HepG2 (cell line): ENCODE data around the gene SSMEM1. TPM values are rescaled to one million over a fixed set of nuclear protein-coding genes. Genes with fewer than 3 reads are reported as not detected.

Experiments
- ATAC-seq: fragments of 200-7000 bp; cut with Tn5 transposase; 3 replicates; pipeline ENCODE4 v1.9.1; 2020; ENCODE audit warnings: mild to moderate bottlenecking, moderate library complexity
- BruUV-seq: library from RNA; stranded (reverse); fragments of 400-500 nt; replicated peaks from 2 replicates; lab custom pipeline; 2021; lab: Mats Ljungman, UMichigan
- CTCF ChIA-PET: fragments of 300-600 bp; formaldehyde crosslinking; extraction: SDS; loops from one replicate; lab custom pipeline; 2021; ENCODE audit warnings: low total read pairs, inconsistent platforms, low intra/inter-chr PET ratio; lab: Yijun Ruan, JAX
- POLR2A ChIA-PET: fragments of 350-600 bp; sonication (Branson Sonifier 250); formaldehyde crosslinking; loops from one replicate; lab custom pipeline; 2020; ENCODE audit warnings: antibody characterized with exemption, inconsistent platforms; lab: Yijun Ruan, JAX
- DNase-seq: peaks from one replicate; pipeline ENCODE4 v3.0.0-alpha.2; 2015; ENCODE audit warnings: low spot score
- FAIRE-seq: peaks from 3 replicates; lab custom pipeline; 2011; peaks lifted over from hg19 to GRCh38; lab: Jason Lieb, UNC
- H2AFZ ChIP-seq: one replicate; pipeline ENCODE4 v1.6.1; 2011; ENCODE audit warnings: low read length, inconsistent platforms
- H3K27ac ChIP-seq: fragments of 300-600 bp; 3 replicates; pipeline ENCODE4 v1.8.0; 2011; ENCODE audit warnings: mixed run types, mild to moderate bottlenecking, mixed read lengths, low read length, inconsistent platforms; ENCODE audit not compliant: insufficient read depth; ENCODE audit errors: extremely low read length
- H3K27me3 ChIP-seq, 2 experiments: fragments of 200-600 bp in 1 of 2; 2 replicates in 1 of 2; 3 replicates in 1 of 2; pipeline versions ENCODE4 v1.6.0 to v1.8.0; 2011; ENCODE audit warnings: low read length in 2 of 2, mild to moderate bottlenecking in 2 of 2, moderate library complexity in 2 of 2, inconsistent platforms in 1 of 2; ENCODE audit not compliant: insufficient read depth in 2 of 2, control insufficient read depth in 1 of 2
- H3K36me3 ChIP-seq, 2 experiments: fragments of 200-600 bp in 1 of 2; replicated peaks in 1 of 2; 2 replicates in 1 of 2; 3 replicates in 1 of 2; pipeline versions ENCODE4 v1.5.1 to v1.8.0; 2011; ENCODE audit warnings: low read length in 2 of 2, inconsistent platforms in 1 of 2; ENCODE audit not compliant: insufficient read depth in 2 of 2, control insufficient read depth in 1 of 2
- H3K4me1 ChIP-seq: 2 replicates; pipeline ENCODE4 v1.5.1; 2012; ENCODE audit warnings: low read length, inconsistent platforms; ENCODE audit not compliant: insufficient read depth
- H3K4me2 ChIP-seq: 2 replicates; pipeline ENCODE4 v1.6.0; 2011; ENCODE audit warnings: low read depth, low read length, inconsistent platforms
- H3K4me3 ChIP-seq, 3 experiments: fragments of 200-600 bp in 1 of 3; sonication (generic), shearing (Covaris generic) in 1 of 3; replicated peaks in 1 of 3; 2 replicates each; pipeline ENCODE4 v1.5.1; 2011 to 2016; ENCODE audit warnings: low read length in 3 of 3, inconsistent platforms in 2 of 3, low read depth in 2 of 3, mild to moderate bottlenecking in 2 of 3, control low read depth in 1 of 3, mixed read lengths in 1 of 3; ENCODE audit not compliant: insufficient read depth in 1 of 3
- H3K79me2 ChIP-seq: one replicate; pipeline ENCODE4 v1.6.1; 2011; ENCODE audit warnings: low read length, inconsistent platforms; ENCODE audit not compliant: insufficient read depth
- H3K9ac ChIP-seq: 2 replicates; pipeline ENCODE4 v1.6.0; 2011; ENCODE audit warnings: mild to moderate bottlenecking, low read depth, low read length, inconsistent platforms; ENCODE audit not compliant: insufficient read depth
- H3K9me3 ChIP-seq: 2 replicates; pipeline ENCODE4 v1.5.1; 2012; ENCODE audit warnings: mild to moderate bottlenecking, low read length
- H4K20me1 ChIP-seq: 2 replicates; pipeline ENCODE4 v1.6.0; 2011; ENCODE audit warnings: inconsistent platforms, mild to moderate bottlenecking, low read length, moderate library complexity; ENCODE audit not compliant: insufficient read depth
- ARID2 ChIP-seq: sonication (generic); formaldehyde crosslinking; IDR thresholded peaks from 2 replicates; pipeline ENCODE4 v1.8.1; 2022; ENCODE audit warnings: mild to moderate bottlenecking, missing genetic modification reagents, borderline replicate concordance
- CENPBD1 ChIP-seq: sonication (generic); formaldehyde crosslinking; IDR thresholded peaks from 2 replicates; pipeline ENCODE4 v1.8.0; 2022; ENCODE audit warnings: missing genetic modification reagents, low read depth, mild to moderate bottlenecking, borderline replicate concordance
- HNF4A ChIP-seq: sonication (generic); formaldehyde crosslinking; IDR thresholded peaks from 2 replicates; pipeline ENCODE4 v1.4.0; 2020; ENCODE audit warnings: missing genetic modification reagents
- HNRNPK ChIP-seq: fragments of 200-400 bp; formaldehyde crosslinking; IDR thresholded peaks from 2 replicates; pipeline ENCODE4 v1.6.1; 2018; ENCODE audit warnings: low read length, low read depth, moderate library complexity, mild to moderate bottlenecking; ENCODE audit not compliant: poor library complexity, severe bottlenecking
- MAFK ChIP-seq, 2 experiments: IDR thresholded peaks in 1 of 2; conservative IDR thresholded peaks in 1 of 2; 2 replicates each; pipeline ENCODE4 v1.6.1; 2011; ENCODE audit warnings: improper control_type of control experiment in 2 of 2, low read length in 2 of 2
- REPIN1 ChIP-seq: sonication (generic); formaldehyde crosslinking; IDR thresholded peaks from 2 replicates; pipeline ENCODE4 v1.8.0; 2022; ENCODE audit warnings: missing genetic modification reagents, low read depth, mild to moderate bottlenecking, borderline replicate concordance
- SMARCC2 ChIP-seq: fragments of 450-650 bp; IDR thresholded peaks from 2 replicates; pipeline ENCODE4 v1.6.1; 2017; ENCODE audit warnings: antibody characterized with exemption, mild to moderate bottlenecking
- ZNF362 ChIP-seq: sonication (generic); formaldehyde crosslinking; IDR thresholded peaks from 2 replicates; pipeline ENCODE4 v1.4.0; 2020; ENCODE audit warnings: missing genetic modification reagents, mild to moderate bottlenecking, borderline replicate concordance
- ZNF709 ChIP-seq: sonication (generic); formaldehyde crosslinking; IDR thresholded peaks from 2 replicates; pipeline ENCODE4 v1.5.0; 2020; ENCODE audit warnings: mild to moderate bottlenecking, missing genetic modification reagents
- ZNF780A ChIP-seq: sonication (generic); formaldehyde crosslinking; IDR thresholded peaks from 2 replicates; pipeline ENCODE4 v1.8.0; 2022; ENCODE audit warnings: mild to moderate bottlenecking, missing genetic modification reagents, moderate library complexity
- ZNF792 ChIP-seq: IDR thresholded peaks from 2 replicates; pipeline ENCODE4 v1.6.1; 2016
- ZNF800 ChIP-seq: sonication (generic); formaldehyde crosslinking; IDR thresholded peaks from 2 replicates; pipeline ENCODE4 v1.4.0; 2020; ENCODE audit warnings: missing genetic modification reagents
- WGBS: methylation state at CpG from one replicate; pipeline ENCODE4 v1.1.6; 2017; ENCODE audit warnings: low lambda C conversion rate; 5-methylcytosine and 5-hydroxymethylcytosine counted together
- in situ Hi-C: cut with HindIII; loops from 2 replicates; pipeline ENCODE4 v1.10.0; 2017; ENCODE audit warnings: low pct_unique_long_range_greater_than_20kb; ENCODE audit not compliant: extremely low pct_ligation_motif_present
- intact Hi-C: fragments of 100-400 bp; cut with micrococcal nuclease; formaldehyde crosslinking; loops from one replicate; pipeline ENCODE4 v1.10.0; 2022; ENCODE audit not compliant: unreplicated experiment
- polyA plus RNA-seq, 8 experiments: library from polyadenylated mRNA; depleted of rRNA in 3 of 8; stranded (reverse) in 7 of 8; unstranded in 1 of 8; fragments of >200 nt; fragmentation: Illumina TruSeq in 4 of 8; extraction: Trizol in 4 of 8; gene quantifications; 2 replicates each; pipeline versions ENCODE4 v1.2.1 to v1.2.3, GENCODE V29; 2011 to 2016; ENCODE audit warnings: low read depth in 4 of 8, missing spikeins in 1 of 8, mixed read lengths in 1 of 8; ENCODE audit not compliant: insufficient read depth in 1 of 8
- total RNA-seq, 5 experiments: library from RNA; depleted of rRNA; stranded (reverse); fragments of >200 nt; fragmentation: Illumina TruSeq; extraction: Trizol; gene quantifications; 2 replicates each; pipeline ENCODE4 v1.2.3, GENCODE V29; 2016; ENCODE audit warnings: low read depth in 1 of 5

The SSMEM1 gene
- total and polyA plus RNA-seq, 2 of the 13 experiments (the other 11 are each of a cell fraction or from before 2014, with no cell fraction given), result not detected

- H3K4me3 ChIP-seq, result no peak overlapping the region
- no peaks in the 10 kb centered on the region for H4K20me1 ChIP-seq
- H3K4me2 ChIP-seq, result no peak overlapping the region
- in situ Hi-C loops (no loop called here), intact Hi-C loops (no loop called here)
- no peaks in the 10 kb centered on the region for H3K79me2 ChIP-seq
- no TSS peak for BruUV-seq
- ChIA-PET CTCF (no interaction called here), POLR2A (interaction anchor here (1.2 kb wide), 1 partner anchor 21 kb away, joined by 4 read pairs; the partner anchor contains the start of gene TMEM209)
- no peak overlapping the region for H2AFZ ChIP-seq
- no peak for ATAC-seq
- H3K9ac ChIP-seq, result no peak overlapping the region
- H3K4me1 ChIP-seq, result peaks cover 44% of the 10 kb centered on the region
- no peak for DNase-seq
- no peak for FAIRE-seq
- 100% methylated on average over 1 of the region's 1 CpG for WGBS
- TF ChIP-seq SMARCC2 (no peak), MAFK (conservative IDR thresholded peaks at IDR 0.05 in 1 of 2, IDR thresholded peaks at IDR 0.05 in 1 of 2; ENCODE audit: low read length in 2 of 2) (peak in 1 of 2 experiments; percentile 35; a peak in 2 of 4 replicates), ZNF792 (CRISPR knock-in tag) (no peak), ZNF709 (CRISPR knock-in tag) (no peak), REPIN1 (CRISPR knock-in tag) (no peak), HNF4A (CRISPR knock-in tag) (peak; percentile 44; the same call in 1 of the 2 replicates)
- H3K27me3 ChIP-seq, result no peaks in the 10 kb centered on the region
- H3K27ac ChIP-seq, result no peak overlapping the region
- H3K9me3 ChIP-seq, result 0 out of 2 replicates have a peak, but pooled peaks cover 10% of the 10 kb centered on the region
- no peaks in the 10 kb centered on the region for H3K36me3 ChIP-seq
These were observed 18.7 kb downstream of the SSMEM1 start for GRCh38 chr7:130226333-130226732.

GRCh38 chr7:130227883-130228575, 20.4 kb downstream of the SSMEM1 start:
- DNase-seq (peak; percentile 53), ATAC-seq (peak; percentile 38; the same call in 1 of the 3 replicates), FAIRE-seq (no peak)
- Histone ChIP-seq H3K4me1 (peaks cover 52% of the 10 kb centered on the region), H3K27ac (peak overlapping the region; percentile 40), H3K4me2 (peak overlapping the region; percentile 46), H2AFZ (no peak overlapping the region), H4K20me1 (no peaks in the 10 kb centered on the region), H3K9me3 (0 out of 2 replicates have a peak, but pooled peaks cover 10% of the 10 kb centered on the region), H3K79me2 (no peaks in the 10 kb centered on the region), H3K4me3 (peak overlapping the region in 2 of 3 experiments; percentile 4 to 31; a peak in 2 of 6 replicates), H3K27me3 (no peaks in the 10 kb centered on the region), H3K36me3 (no peaks in the 10 kb centered on the region), H3K9ac (no peak overlapping the region)
- in situ Hi-C loops, result no loop called here
- BruUV-seq, result no TSS peak
- intact Hi-C loops, result no loop called here
- CTCF ChIA-PET, result no interaction called here
- WGBS, result 17% methylated on average over 1 of the region's 1 CpG
- POLR2A ChIA-PET, result no interaction called here
- TF ChIP-seq ARID2 (no peak), ZNF362 (CRISPR knock-in tag) (peak; percentile 70; the same call in 1 of the 2 replicates), ZNF780A (no peak), CENPBD1 (CRISPR knock-in tag) (no peak), ZNF800 (CRISPR knock-in tag) (no peak), HNRNPK (no peak)
